Activated T-helper 1 cell treated with Interleukin-2 at 50 U/mL for 16 hours (primary cell): ENCODE measurements around the gene CANX.
"Not testable (repeated sequence)": the region's sequence is repeated elsewhere in the genome, so short reads cannot be mapped to it uniquely, and the experiment has no call there.

Experiments used
- DNase-seq: peaks from one replicate; pipeline ENCODE4 v3.0.0-alpha.2; 2020; ENCODE audit warnings: low read depth

Gene CANX, protein sequence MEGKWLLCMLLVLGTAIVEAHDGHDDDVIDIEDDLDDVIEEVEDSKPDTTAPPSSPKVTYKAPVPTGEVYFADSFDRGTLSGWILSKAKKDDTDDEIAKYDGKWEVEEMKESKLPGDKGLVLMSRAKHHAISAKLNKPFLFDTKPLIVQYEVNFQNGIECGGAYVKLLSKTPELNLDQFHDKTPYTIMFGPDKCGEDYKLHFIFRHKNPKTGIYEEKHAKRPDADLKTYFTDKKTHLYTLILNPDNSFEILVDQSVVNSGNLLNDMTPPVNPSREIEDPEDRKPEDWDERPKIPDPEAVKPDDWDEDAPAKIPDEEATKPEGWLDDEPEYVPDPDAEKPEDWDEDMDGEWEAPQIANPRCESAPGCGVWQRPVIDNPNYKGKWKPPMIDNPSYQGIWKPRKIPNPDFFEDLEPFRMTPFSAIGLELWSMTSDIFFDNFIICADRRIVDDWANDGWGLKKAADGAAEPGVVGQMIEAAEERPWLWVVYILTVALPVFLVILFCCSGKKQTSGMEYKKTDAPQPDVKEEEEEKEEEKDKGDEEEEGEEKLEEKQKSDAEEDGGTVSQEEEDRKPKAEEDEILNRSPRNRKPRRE

DNA sequence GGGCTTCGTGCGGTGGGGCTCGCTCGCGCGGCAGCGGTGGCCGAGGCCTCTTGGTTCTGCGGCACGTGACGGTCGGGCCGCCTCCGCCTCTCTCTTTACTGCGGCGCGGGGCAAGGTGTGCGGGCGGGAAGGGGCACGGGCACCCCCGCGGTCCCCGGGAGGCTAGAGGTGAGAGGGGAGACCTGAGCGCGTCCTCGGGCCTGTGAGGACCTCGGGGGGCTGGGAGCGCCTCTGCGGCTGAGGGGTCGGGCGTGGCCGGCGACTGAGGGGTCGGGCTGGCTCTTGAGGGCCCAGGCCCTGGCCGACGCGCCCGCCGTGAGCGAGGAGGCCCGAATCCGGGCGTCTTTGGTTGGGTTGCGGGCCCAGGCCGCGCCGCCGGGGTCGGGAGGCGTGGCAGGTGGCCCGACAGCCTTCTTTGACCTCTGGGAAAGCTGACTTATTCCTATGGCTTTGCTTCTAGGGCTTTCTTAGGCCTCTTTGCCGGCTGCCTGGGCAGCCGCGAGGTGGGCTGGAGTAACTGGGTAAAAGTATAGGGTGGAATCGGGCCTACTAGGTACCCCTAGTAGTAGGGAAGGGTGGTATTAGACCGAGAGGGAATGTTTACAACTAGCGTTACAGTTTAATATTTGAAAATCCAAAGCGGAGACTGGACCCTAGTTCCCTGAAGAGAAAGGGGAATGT lies at the start of gene CANX:
Gene CANX (plus strand): TSS at position 33 of the 681 bp plus-strand sequence. CDS start 6,715 bp downstream, outside the sequence.
- no peak for DNase-seq

GRCh38 chr5:179649166-179649703 lies 49.5 kb upstream of the CANX start:
- not testable (repeated sequence) for DNase-seq

- not testable (repeated sequence) for DNase-seq
Measured at GRCh38 chr5:179650245-179650644, 48.5 kb upstream of the CANX start.

DNA sequence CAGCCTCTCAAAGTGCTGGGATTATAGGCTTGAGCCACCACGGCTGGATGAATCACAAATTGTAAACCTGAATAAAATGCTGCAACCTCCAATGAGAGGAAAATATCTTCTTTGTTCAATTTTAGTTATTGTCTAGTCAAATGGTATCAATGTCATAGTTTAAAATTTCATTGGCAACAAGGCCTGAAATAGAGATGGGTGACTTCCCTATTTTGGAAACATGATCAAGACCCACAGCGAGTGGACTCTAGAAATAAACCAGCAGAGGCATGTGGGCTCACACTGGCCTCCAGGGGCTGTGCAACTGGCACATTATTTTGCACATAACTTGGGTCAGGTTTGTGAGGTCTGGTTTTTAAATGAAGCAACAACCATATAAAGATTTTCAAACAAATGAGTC lies 45.6 kb upstream of the CANX start:
- not testable (repeated sequence) for DNase-seq

DNA sequence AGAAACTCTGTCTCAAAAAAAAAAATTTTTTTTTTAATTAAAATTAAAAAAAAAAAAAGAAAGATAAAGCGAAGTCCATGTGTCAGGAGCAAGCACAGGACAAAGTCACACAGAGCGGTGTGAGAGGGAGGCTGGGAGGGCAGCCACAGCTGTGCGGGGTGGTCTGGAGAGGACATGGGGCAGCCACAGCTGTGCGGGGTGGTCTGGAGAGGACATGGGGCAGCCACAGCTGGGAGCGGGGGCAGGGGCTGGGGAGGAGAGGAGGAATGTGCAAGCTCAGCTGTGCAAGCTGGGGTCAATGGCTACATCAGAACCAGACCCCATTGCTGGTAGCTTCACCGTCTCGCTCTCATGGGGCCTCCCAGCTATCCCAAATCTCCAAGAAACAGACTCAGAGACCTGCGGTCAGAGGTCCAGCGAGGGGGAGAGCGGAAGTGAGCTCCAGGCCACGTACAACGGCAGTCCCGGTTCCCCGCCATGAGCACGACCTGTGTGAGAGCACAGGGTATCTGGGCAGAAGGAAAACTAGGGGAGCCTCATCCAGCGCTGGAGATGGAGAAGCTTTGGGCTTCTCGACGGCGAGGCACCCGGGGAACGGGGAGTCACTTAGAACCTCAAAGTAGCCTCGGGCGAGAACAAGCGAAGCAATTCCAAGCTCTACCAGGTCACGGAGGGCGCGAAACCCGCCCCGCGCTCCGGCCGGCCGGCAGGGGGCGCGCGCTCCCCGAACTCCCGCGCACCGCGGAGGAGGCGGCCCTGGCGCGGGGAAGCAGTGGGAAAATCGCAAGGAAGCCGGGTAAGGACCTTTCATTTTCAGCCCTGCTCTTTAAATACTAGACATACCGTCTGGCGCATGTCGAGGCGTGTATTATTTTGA lies 41.2 kb upstream of the CANX start:
- DNase-seq: not testable (repeated sequence)

DNA sequence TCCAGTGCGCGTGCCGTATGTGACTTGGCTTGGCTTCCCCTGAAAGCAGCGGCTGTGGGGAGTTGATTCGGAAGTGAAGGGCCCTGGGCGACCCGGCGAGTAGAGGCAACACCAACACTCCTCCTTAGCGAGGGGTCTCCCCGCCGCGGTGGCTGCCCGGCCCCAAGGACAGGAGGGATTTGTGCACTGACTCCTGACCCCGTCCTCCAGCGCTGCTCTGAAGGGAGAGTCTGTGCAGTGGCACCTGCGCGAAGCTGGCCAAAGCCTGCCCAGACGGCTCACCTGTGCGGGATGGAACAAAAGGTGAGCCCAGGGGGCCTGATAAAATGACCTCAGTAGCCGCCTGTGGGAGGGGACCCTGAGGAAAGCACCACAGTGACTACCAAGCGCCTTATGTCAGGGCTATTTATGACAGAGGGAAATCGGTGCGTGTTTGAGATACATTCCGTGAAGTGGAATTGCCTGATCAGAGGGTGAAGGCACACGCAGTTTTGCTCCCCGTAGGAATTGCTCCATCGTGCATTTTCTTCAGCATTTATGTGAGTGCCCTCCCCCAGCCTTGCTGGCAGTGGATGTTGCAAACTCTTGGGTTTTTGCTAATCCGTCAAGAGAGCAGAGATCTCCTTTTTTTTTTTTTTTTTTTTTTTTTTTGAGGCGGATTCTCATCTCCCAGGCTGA lies 40.4 kb upstream of the CANX start:
- DNase-seq: not testable (repeated sequence)

DNA sequence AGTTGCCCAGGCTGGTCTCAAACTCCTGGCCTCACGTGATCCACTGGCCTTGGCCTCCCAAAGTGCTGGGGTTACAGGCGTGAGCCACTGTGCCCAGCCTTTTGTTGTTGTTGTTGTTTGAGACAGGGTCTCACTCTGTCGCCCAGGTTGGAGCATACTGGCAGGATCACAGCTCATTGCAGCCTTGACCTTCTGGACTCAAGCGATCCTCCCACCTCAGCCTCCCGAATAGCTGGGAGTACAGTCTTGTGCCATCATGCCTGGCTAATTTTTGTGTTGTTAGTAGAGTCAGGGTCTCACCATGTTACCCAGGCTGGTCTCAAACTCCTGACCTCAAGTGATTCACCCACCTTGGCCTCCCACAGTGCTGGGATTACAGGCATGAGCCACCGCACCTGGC lies 37.1 kb upstream of the CANX start:
- DNase-seq: not testable (repeated sequence)

DNA sequence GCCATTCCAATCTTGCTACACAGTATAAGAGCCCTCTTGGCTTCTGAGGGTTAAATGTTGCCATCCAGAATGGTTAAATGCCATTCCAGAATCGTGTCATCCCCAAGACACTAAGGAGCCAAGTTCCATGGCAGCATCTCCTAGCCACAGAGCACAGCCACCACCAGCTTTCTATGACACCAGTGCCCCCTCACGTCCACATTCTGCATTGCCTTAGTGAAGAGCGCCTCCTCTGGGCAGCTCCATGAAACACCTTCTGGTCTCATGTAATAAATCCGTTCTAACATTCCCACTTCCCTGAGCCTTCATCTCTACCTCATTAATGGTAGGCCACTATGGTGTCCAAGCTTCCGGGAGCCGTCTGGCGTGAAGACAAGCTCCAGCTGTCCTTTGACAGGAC lies 30.4 kb upstream of the CANX start:
- peak; percentile 6 for DNase-seq

DNA sequence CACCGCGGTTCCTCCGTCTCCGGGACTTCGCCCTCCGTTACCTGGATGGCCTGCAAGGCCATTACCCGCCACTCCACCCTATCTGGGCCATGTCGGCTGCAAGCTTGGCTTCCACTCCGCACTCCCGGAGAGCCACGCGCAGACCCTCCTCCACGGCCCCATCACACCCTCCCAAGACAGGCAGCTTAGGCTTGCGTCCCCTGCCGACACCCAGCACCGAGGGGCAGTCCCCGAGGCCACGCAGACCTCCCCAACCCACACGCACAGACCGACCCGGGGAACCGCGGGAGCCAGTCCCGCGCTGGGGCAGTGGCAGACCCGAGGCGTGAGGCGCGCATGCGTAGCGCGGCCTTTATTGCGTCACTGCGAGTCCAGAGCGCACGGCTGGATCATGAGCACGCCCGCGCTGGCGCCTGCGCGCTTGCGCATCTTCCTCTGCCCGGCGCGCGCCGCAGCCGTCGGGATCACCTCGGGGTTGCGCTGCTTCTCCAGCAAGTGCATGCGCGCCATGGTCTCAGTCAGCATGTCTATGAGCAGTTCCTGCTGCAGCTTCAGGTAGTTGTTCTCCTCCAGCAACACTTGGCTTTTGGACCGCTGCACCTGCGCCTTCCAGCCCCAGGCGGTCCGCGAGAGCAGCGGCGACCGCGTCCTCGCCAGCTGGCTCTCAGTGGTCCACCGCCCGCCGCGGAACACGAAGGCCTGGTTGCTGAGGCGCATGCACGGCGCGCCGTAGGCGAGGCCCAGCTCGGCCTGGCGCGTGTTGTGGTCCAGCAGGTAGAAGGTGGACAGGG lies 20.3 kb upstream of the CANX start:
- DNase-seq: peak; percentile 90

DNA sequence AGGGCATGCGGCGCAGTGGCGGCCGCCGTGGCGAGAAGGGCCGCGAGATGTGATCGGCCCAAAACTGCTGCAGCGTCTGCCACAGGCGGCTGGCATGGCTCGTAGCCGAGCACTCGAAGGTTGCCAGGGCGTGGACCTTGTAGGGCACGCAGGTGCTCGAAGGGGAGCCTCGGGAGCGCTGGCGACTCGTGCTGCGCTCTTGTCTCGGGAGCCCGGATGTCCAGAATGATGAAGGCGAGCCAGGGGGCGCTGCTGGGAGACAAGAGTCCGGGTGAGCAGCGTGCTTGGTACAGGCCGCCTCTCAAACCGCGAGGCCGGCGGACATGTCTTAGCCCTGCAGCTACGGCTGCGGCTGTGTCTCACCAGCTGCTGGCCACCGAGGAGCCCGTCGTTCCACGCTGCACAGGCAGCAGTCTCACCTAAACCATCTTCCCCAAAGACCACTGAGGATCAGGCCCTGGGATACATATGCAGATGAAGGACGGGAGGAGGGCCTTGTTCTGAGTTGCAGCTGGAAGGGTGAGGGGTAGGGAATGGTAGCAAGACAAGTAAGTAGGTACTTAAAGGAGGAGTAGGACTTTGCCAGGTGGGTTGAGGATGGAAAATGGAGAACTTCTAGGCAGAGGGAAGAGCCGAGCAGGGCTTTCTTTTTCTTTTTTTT lies 19.6 kb upstream of the CANX start:
- DNase-seq: peak; percentile 53

- no peak for DNase-seq
Measured at GRCh38 chr5:179680014-179680779, 18.6 kb upstream of the CANX start.

GRCh38 chr5:179680780-179681401 lies 17.9 kb upstream of the CANX start, which contains the start of gene CBY3:
Gene CBY3 (minus strand): TSS chr5:179681034. CDS start chr5:179680918, 116 bp downstream.
- DNase-seq: no peak

DNA sequence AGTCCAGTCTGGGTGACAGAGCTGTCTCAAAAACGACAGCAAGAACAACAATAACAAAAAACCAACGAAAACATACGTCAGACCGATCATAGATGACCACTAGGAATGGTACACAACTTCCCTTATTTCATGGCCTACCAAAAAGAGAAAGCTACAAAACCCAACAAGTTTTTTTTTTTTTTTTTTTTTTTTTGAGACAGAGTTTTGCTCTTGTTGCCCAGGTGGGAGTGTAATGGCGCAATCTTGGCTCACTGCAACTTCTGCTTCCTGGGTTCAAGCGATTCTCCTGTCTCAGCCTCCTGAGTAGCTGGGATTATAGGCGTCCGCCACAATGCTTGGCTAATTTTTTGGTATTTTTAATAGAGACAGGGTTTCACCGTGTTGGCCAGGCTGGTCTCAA lies 9.6 kb upstream of the CANX start:
- DNase-seq: not testable (repeated sequence)

GRCh38 chr5:179694561-179694960 lies 4.2 kb upstream of the CANX start:
- DNase-seq: no peak

- DNase-seq: no peak
Measured at GRCh38 chr5:179696603-179697002, 2.2 kb upstream of the CANX start.

GRCh38 chr5:179697108-179697507 lies 1.7 kb upstream of the CANX start:
- no peak for DNase-seq

DNA sequence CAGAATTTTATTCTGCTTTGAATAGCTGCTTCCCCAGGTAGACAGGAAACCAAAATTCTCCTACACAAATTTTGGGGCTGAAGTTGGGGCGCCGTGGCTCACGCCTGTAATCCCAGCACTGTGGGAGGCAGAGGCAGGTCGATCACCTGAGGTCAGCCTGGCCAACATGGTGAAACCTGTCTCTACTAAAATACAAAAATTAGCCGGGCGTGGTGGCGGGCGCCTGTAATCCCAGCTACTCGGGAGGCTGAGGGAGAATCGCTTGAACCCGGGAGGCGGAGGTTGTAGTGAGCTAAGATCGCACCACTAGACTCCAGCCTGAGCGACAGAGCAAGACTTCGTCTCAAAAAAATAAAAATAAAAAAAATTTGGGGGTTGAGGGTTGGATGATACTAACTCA lies 1.2 kb upstream of the CANX start:
- DNase-seq: not testable (repeated sequence)
